ENCODE results near the gene ZFAND3. TPM values are rescaled to one million over a fixed set of nuclear protein-coding genes. Genes with fewer than 3 reads are reported as not detected.
A peak's percentile ranks its signal among the peaks of the same experiment; 100 is the strongest.

The ZFAND3 gene
- total and polyA plus RNA-seq, 2 donors (not counting 3 experiments of a cell fraction or from before 2014, with no cell fraction given), result 15.4 to 54.2 TPM

- DNase-seq (ENCODE audit: low read depth, low spot score), result no peak
- no peaks in the 10 kb centered on the region for H3K9me3 ChIP-seq (replicated peaks; ENCODE audit: control insufficient read depth, insufficient read depth, low read length)
- CTCF ChIA-PET, result no interaction called here
- H3K27me3 ChIP-seq (ENCODE audit: control insufficient read depth in 2 of 2, insufficient read depth in 2 of 2, low read length in 2 of 2), result no peaks in the 10 kb centered on the region
- BruUV-seq (replicated peaks), result no TSS peak
- no peak overlapping the region for H3K9ac ChIP-seq (replicated peaks; ENCODE audit: extremely low read depth, insufficient read depth, low read length)
- H3K36me3 ChIP-seq (ENCODE audit: control insufficient read depth in 2 of 2, extremely low read depth in 1 of 2, insufficient read depth in 2 of 2, low read length in 2 of 2), result no peaks in the 10 kb centered on the region
- no peak for TF ChIP-seq EZH2 (IDR thresholded peaks at IDR 0.05; ENCODE audit: borderline replicate concordance, low read depth, low read length, severe bottlenecking)
- peaks cover 6% of the 10 kb centered on the region for H3K4me1 ChIP-seq (ENCODE audit: control insufficient read depth, extremely low read depth, insufficient read depth, low read length)
- H3K4me3 ChIP-seq (replicated peaks in 1 of 3; ENCODE audit: insufficient read depth in 1 of 3, low read depth in 1 of 3, low read length in 3 of 3), result no peak overlapping the region
- no peak overlapping the region for H3K27ac ChIP-seq (ENCODE audit: insufficient read depth, low read depth, low read length)
- H3K9me1 ChIP-seq (replicated peaks; ENCODE audit: control insufficient read depth, extremely low read depth, insufficient read depth, low read length), result no peaks in the 10 kb centered on the region
- intact Hi-C loops (cut with micrococcal nuclease), result loop anchor here (10.0 kb wide), 1 partner anchor 649 kb away; no protein-coding TSS in a partner anchor
- H3K4me2 ChIP-seq (ENCODE audit: insufficient read depth, low read length), result no peak overlapping the region
- no peak overlapping the region for H2AFZ ChIP-seq (ENCODE audit: low read depth, low read length)
- FAIRE-seq, result no peak
- H4K20me1 ChIP-seq (replicated peaks; ENCODE audit: control insufficient read depth, extremely low read depth, insufficient read depth, low read length), result peaks cover 16% of the 10 kb centered on the region
- peaks cover 53% of the 10 kb centered on the region for H3K79me2 ChIP-seq (ENCODE audit: control insufficient read depth, insufficient read depth, low read length)
- dilution Hi-C loops (cut with MboI; ENCODE audit: extremely low pct_ligation_motif_present, low sequenced_read_pairs), result no loop called here
- POLR2A ChIA-PET, result no interaction called here
These were observed 205.9 kb downstream of the ZFAND3 start for GRCh38 chr6:38025451-38025850.

DNA sequence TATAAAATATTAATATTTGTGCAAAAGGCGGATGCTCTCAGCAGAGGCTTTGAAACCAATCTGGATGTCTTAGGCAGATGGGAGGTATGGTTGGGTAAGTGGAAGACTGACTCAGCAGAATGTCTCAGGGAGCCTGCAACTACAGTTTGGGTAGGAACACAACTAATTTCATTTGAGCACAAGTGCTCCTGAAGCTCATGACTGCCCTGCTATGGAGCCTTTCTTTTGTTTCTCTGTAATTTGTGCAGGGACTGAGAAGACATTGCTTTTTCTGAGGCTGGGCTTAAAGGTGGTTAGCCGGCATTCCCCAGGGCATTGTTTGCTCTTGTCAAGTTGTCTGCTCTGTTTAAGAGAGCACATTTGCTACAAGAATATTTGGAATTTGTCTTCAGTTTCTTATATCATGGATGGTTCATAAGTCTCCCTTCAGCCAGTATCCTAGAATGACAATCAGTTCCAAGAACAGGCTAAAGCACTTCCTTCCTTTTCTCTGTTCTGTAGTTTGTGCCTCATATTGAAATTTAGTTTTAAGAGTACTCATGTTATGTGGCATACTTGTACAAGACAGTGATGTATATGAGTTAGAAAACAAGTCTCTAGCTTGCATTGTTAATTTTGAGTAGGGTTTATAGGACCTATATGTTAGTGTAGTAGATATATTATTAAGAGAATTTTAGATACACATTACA lies 208.3 kb downstream of the ZFAND3 start:
- CTCF ChIA-PET, result interaction anchor here (1.3 to 1.6 kb wide), 3 partner anchors 16 to 466 kb away, joined by 5 to 12 read pairs (median 5); no protein-coding TSS in a partner anchor
- dilution Hi-C loops (cut with MboI; ENCODE audit: extremely low pct_ligation_motif_present, low sequenced_read_pairs) (no loop called here), intact Hi-C loops (cut with micrococcal nuclease) (loop anchor here (10.0 kb wide), 1 partner anchor 647 kb away; no protein-coding TSS in a partner anchor)
- FAIRE-seq, result peak; percentile 26
- no peak overlapping the region for H3K27ac ChIP-seq (ENCODE audit: insufficient read depth, low read depth, low read length)
- no peaks in the 10 kb centered on the region for H3K9me3 ChIP-seq (replicated peaks; ENCODE audit: control insufficient read depth, insufficient read depth, low read length)
- peak overlapping the region; percentile 11 for H3K4me2 ChIP-seq (ENCODE audit: insufficient read depth, low read length)
- peaks cover 6% of the 10 kb centered on the region for H3K4me1 ChIP-seq (ENCODE audit: control insufficient read depth, extremely low read depth, insufficient read depth, low read length)
- H3K4me3 ChIP-seq (replicated peaks in 1 of 3; ENCODE audit: insufficient read depth in 1 of 3, low read depth in 1 of 3, low read length in 3 of 3), result no peak overlapping the region
- H3K27me3 ChIP-seq (ENCODE audit: control insufficient read depth in 2 of 2, insufficient read depth in 2 of 2, low read length in 2 of 2), result no peaks in the 10 kb centered on the region
- DNase-seq (ENCODE audit: low read depth, low spot score), result peak; percentile 22
- no peak overlapping the region for H2AFZ ChIP-seq (ENCODE audit: low read depth, low read length)
- H3K9ac ChIP-seq (replicated peaks; ENCODE audit: extremely low read depth, insufficient read depth, low read length), result no peak overlapping the region
- POLR2A ChIA-PET, result no interaction called here
- H4K20me1 ChIP-seq (replicated peaks; ENCODE audit: control insufficient read depth, extremely low read depth, insufficient read depth, low read length), result peaks cover 19% of the 10 kb centered on the region
- no peaks in the 10 kb centered on the region for H3K36me3 ChIP-seq (ENCODE audit: control insufficient read depth in 2 of 2, extremely low read depth in 1 of 2, insufficient read depth in 2 of 2, low read length in 2 of 2)
- no peaks in the 10 kb centered on the region for H3K9me1 ChIP-seq (replicated peaks; ENCODE audit: control insufficient read depth, extremely low read depth, insufficient read depth, low read length)
- peaks cover 62% of the 10 kb centered on the region for H3K79me2 ChIP-seq (ENCODE audit: control insufficient read depth, insufficient read depth, low read length)
- BruUV-seq (replicated peaks), result no TSS peak
- no peak for TF ChIP-seq EZH2 (IDR thresholded peaks at IDR 0.05; ENCODE audit: borderline replicate concordance, low read depth, low read length, severe bottlenecking)
- no peak for TF ChIP-seq JUN (IDR thresholded peaks at IDR 0.05; ENCODE audit: borderline replicate concordance, insufficient read depth, insufficient read length, low read depth)
- TF ChIP-seq, protein P1, sequence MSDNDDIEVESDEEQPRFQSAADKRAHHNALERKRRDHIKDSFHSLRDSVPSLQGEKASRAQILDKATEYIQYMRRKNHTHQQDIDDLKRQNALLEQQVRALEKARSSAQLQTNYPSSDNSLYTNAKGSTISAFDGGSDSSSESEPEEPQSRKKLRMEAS (IDR thresholded peaks at IDR 0.05; ENCODE audit: insufficient read depth, insufficient read length), result no peak
- no peak for TF ChIP-seq POLR2A (IDR thresholded peaks at IDR 0.05; ENCODE audit: low read depth, low read length)
- TF ChIP-seq GATA2 (IDR thresholded peaks at IDR 0.05; ENCODE audit: insufficient read depth, insufficient read length, low read depth, low read length), result no peak
- TF ChIP-seq, protein P2, sequence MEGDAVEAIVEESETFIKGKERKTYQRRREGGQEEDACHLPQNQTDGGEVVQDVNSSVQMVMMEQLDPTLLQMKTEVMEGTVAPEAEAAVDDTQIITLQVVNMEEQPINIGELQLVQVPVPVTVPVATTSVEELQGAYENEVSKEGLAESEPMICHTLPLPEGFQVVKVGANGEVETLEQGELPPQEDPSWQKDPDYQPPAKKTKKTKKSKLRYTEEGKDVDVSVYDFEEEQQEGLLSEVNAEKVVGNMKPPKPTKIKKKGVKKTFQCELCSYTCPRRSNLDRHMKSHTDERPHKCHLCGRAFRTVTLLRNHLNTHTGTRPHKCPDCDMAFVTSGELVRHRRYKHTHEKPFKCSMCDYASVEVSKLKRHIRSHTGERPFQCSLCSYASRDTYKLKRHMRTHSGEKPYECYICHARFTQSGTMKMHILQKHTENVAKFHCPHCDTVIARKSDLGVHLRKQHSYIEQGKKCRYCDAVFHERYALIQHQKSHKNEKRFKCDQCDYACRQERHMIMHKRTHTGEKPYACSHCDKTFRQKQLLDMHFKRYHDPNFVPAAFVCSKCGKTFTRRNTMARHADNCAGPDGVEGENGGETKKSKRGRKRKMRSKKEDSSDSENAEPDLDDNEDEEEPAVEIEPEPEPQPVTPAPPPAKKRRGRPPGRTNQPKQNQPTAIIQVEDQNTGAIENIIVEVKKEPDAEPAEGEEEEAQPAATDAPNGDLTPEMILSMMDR (IDR thresholded peaks at IDR 0.05; ENCODE audit: extremely low read depth in 1 of 2, insufficient read depth in 1 of 2, low read depth in 1 of 2, low read length in 2 of 2), result no peak
- TF ChIP-seq POLR2AphosphoS5 (IDR thresholded peaks at IDR 0.05; ENCODE audit: insufficient read depth, low read depth, low read length), result no peak
- TF ChIP-seq MYC (IDR thresholded peaks at IDR 0.05; ENCODE audit: low read depth, low read length), result no peak
- no peak for TF ChIP-seq FOS (IDR thresholded peaks at IDR 0.05; ENCODE audit: borderline replicate concordance, insufficient read depth, low read length)
